ENCODE measurements around the gene ACAT2. TPM values are rescaled to one million over a fixed set of nuclear protein-coding genes. Genes with fewer than 3 reads are reported as not detected.

The ACAT2 gene
- total RNA-seq, 1 experiment from 2014 or later: 156 TPM

DNA sequence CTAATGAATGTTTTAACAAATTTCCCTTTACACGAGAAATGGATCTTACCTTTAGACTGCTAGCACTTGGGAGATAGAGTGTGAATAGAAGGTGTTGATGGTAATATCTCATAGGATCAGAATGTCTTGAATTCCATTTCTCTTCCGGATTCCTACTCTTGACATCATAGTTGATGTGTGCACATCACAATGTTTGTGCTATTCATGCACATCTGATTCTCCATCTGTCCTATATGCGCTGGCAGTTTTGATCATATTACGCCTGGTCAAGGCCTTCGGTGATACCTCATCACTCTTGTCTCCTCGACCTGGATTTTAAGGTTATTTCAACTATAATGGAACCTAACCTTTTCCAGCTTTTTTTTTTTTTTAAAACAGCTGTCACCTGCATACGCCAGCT lies 16.8 kb upstream of the ACAT2 start:
- Histone ChIP-seq H3K27ac (ENCODE audit: insufficient read length, low read depth, low read length) (no peak overlapping the region), H2BK12ac (ENCODE audit: insufficient read length, low read depth, low read length) (no peak overlapping the region), H3K27me3 (ENCODE audit: insufficient read depth, low read length) (no peaks in the 10 kb centered on the region), H3K56ac (ENCODE audit: insufficient read length, low read depth, low read length) (no peak overlapping the region), H3K9ac (ENCODE audit: extremely low read depth, insufficient read length, low read length) (no peak overlapping the region), H3K4me2 (ENCODE audit: insufficient read depth, insufficient read length, low read length) (no peak overlapping the region), H2BK15ac (ENCODE audit: low read depth, low read length) (no peak overlapping the region), H3K18ac (ENCODE audit: insufficient read length, low read depth, low read length) (no peak overlapping the region), H4K91ac (ENCODE audit: insufficient read length, low read depth, low read length) (no peak overlapping the region), H4K5ac (ENCODE audit: insufficient read length, low read depth, low read length) (no peak overlapping the region), H3K23ac (ENCODE audit: insufficient read length, low read depth, low read length) (no peak overlapping the region), H4K8ac (replicated peaks; ENCODE audit: insufficient read length, low read depth, low read length) (no peak overlapping the region), H3K9me3 (ENCODE audit: control insufficient read depth, low read depth, low read length) (no peaks in the 10 kb centered on the region), H3K4me1 (ENCODE audit: insufficient read depth, low read length) (no peaks in the 10 kb centered on the region), H3K14ac (ENCODE audit: insufficient read depth, low read length) (no peak overlapping the region), H2BK120ac (ENCODE audit: low read depth, low read length, poor library complexity, severe bottlenecking) (no peak overlapping the region), H4K20me1 (ENCODE audit: control insufficient read depth, insufficient read depth, insufficient read length) (no peaks in the 10 kb centered on the region), H3K23me2 (ENCODE audit: insufficient read length, low read depth, low read length, poor library complexity, severe bottlenecking) (no peaks in the 10 kb centered on the region), H2AFZ (ENCODE audit: low read length) (no peak overlapping the region), H2BK20ac (ENCODE audit: low read depth, low read length, poor library complexity, severe bottlenecking) (no peak overlapping the region), H3K79me1 (ENCODE audit: insufficient read depth, low read depth, low read length, poor library complexity, severe bottlenecking) (peaks cover 11% of the 10 kb centered on the region), H2BK5ac (ENCODE audit: insufficient read length, low read length) (no peak overlapping the region), H3K4ac (ENCODE audit: low read depth, low read length) (no peak overlapping the region), H3T11ph (ENCODE audit: low read length) (no peak overlapping the region), H3K79me2 (ENCODE audit: insufficient read depth, low read length) (no peaks in the 10 kb centered on the region; the same call in 1 of the 2 replicates), H2AK5ac (ENCODE audit: insufficient read length, low read length) (no peak overlapping the region)
- DNase-seq: no peak
- H3K9me3 Mint-ChIP-seq: no peaks in the 10 kb centered on the region
- TF ChIP-seq, protein P1, sequence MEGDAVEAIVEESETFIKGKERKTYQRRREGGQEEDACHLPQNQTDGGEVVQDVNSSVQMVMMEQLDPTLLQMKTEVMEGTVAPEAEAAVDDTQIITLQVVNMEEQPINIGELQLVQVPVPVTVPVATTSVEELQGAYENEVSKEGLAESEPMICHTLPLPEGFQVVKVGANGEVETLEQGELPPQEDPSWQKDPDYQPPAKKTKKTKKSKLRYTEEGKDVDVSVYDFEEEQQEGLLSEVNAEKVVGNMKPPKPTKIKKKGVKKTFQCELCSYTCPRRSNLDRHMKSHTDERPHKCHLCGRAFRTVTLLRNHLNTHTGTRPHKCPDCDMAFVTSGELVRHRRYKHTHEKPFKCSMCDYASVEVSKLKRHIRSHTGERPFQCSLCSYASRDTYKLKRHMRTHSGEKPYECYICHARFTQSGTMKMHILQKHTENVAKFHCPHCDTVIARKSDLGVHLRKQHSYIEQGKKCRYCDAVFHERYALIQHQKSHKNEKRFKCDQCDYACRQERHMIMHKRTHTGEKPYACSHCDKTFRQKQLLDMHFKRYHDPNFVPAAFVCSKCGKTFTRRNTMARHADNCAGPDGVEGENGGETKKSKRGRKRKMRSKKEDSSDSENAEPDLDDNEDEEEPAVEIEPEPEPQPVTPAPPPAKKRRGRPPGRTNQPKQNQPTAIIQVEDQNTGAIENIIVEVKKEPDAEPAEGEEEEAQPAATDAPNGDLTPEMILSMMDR (conservative IDR thresholded peaks at IDR 0.05): no peak
- no peaks in the 10 kb centered on the region for H3K27me3 Mint-ChIP-seq (ENCODE audit: low read depth)
- H3K27ac Mint-ChIP-seq: no peak overlapping the region; a peak in 1 of 7 replicates
- WGBS (ENCODE audit: extremely low coverage, insufficient read length, low lambda C conversion rate): no CpG with 5 or more reads among the region's 7 CpGs
- peaks cover 61 to 96% (median 96%) of the 10 kb centered on the region in 3 experiments; a peak in 6 of 7 replicates for H3K36me3 Mint-ChIP-seq (ENCODE audit: insufficient read depth in 1 of 3, low read depth in 3 of 3)
- no peaks in the 10 kb centered on the region for H3K4me1 Mint-ChIP-seq
- no peak overlapping the region for H3K4me3 Mint-ChIP-seq

All from H9 (cell line).